GM12878 (cell line): Measurements from ENCODE around the gene PTPRU. TPM values are rescaled to one million over a fixed set of nuclear protein-coding genes. Genes with fewer than 3 reads are reported as not detected.

Experiments used
- ATAC-seq: fragments of 200-7000 bp; cut with Tn5 transposase; 3 replicates; pipeline ENCODE4 v1.9.1; 2020; ENCODE audit warnings: mild to moderate bottlenecking, moderate library complexity
- BruUV-seq: library from RNA; stranded (reverse); fragments of 400-500 nt; replicated peaks from 2 replicates; lab custom pipeline; 2021; lab: Mats Ljungman, UMichigan
- CTCF ChIA-PET: fragments of 300-600 bp; sonication (Branson Sonifier 250); formaldehyde crosslinking; extraction: SDS; loops from one replicate; lab custom pipeline; 2021; ENCODE audit warnings: inconsistent platforms; lab: Yijun Ruan, JAX
- POLR2A ChIA-PET: fragments of 350-600 bp; formaldehyde crosslinking; extraction: SDS; loops from one replicate; lab custom pipeline; 2021; ENCODE audit warnings: inconsistent platforms; lab: Charles Lee
- RAD21 ChIA-PET: fragments of 300-600 bp; sonication (Branson Sonifier 250); formaldehyde crosslinking; loops from one replicate; lab custom pipeline; 2023; ENCODE audit warnings: antibody characterized with exemption; ENCODE audit not compliant: unreplicated experiment; lab: Charles Lee
- SMC1A ChIA-PET: fragments of 300-600 bp; sonication (Branson Sonifier 250); formaldehyde crosslinking; loops from one replicate; lab custom pipeline; 2023; ENCODE audit not compliant: unreplicated experiment, uncharacterized antibody; lab: Charles Lee
- DNase-seq: peaks from one replicate; pipeline ENCODE4 v3.0.0-alpha.2; 2011; ENCODE audit warnings: low read depth, low spot score
- FAIRE-seq: peaks from 3 replicates; lab custom pipeline; 2011; peaks lifted over from hg19 to GRCh38; lab: Jason Lieb, UNC
- H2AFZ ChIP-seq: 2 replicates; pipeline ENCODE4 v1.6.0; 2011; ENCODE audit warnings: low read depth, low read length, control low read depth; ENCODE audit not compliant: control insufficient read depth
- H3K27ac ChIP-seq: 2 replicates; pipeline ENCODE4 v1.5.1; 2011; ENCODE audit warnings: control low read depth; ENCODE audit not compliant: control insufficient read depth, insufficient read depth
- H3K27me3 ChIP-seq, 2 experiments: replicated peaks in 1 of 2; 2 replicates each; pipeline versions ENCODE4 v1.6.0 to v1.6.1; 2011; ENCODE audit warnings: low read length in 1 of 2; ENCODE audit not compliant: control insufficient read depth in 2 of 2, insufficient read depth in 2 of 2
- H3K36me3 ChIP-seq, 2 experiments: 2 replicates each; pipeline ENCODE4 v1.5.1; 2011; ENCODE audit warnings: low read length in 1 of 2; ENCODE audit not compliant: control insufficient read depth in 2 of 2, insufficient read depth in 2 of 2
- H3K4me1 ChIP-seq: 2 replicates; pipeline ENCODE4 v1.6.1; 2011; ENCODE audit warnings: mild to moderate bottlenecking, low read length, moderate library complexity, mixed read lengths; ENCODE audit not compliant: control insufficient read depth, insufficient read depth
- H3K4me2 ChIP-seq: 2 replicates; pipeline ENCODE4 v1.6.0; 2011; ENCODE audit warnings: control low read depth; ENCODE audit not compliant: control insufficient read depth, insufficient read depth
- H3K4me3 ChIP-seq: fragments of 200-600 bp; sonication (generic); 2 replicates; pipeline ENCODE4 v1.5.1; 2016
- H3K79me2 ChIP-seq: 2 replicates; pipeline ENCODE4 v1.6.0; 2011; ENCODE audit warnings: low read length; ENCODE audit not compliant: control insufficient read depth, insufficient read depth
- H3K9ac ChIP-seq: 2 replicates; pipeline ENCODE4 v1.8.0; 2011; ENCODE audit warnings: low read length, control low read depth, mixed read lengths; ENCODE audit not compliant: control insufficient read depth, insufficient read depth
- H3K9me3 ChIP-seq: replicated peaks from 3 replicates; pipeline ENCODE4 v1.5.1; 2011; ENCODE audit warnings: mild to moderate bottlenecking, low read length; ENCODE audit not compliant: control insufficient read depth, insufficient read depth
- H4K20me1 ChIP-seq: 2 replicates; pipeline ENCODE4 v1.6.0; 2011; ENCODE audit not compliant: control insufficient read depth, insufficient read depth
- CREB1 ChIP-seq: IDR thresholded peaks from 2 replicates; pipeline ENCODE4 v1.6.1; 2012; ENCODE audit warnings: low read depth, mild to moderate bottlenecking, inconsistent platforms
- CREM ChIP-seq: IDR thresholded peaks from 2 replicates; pipeline ENCODE4 v1.6.1; 2014; ENCODE audit warnings: antibody characterized with exemption, low read depth
- DPF2 ChIP-seq: fragments of 450-650 bp; IDR thresholded peaks from 2 replicates; pipeline ENCODE4 v1.6.1; 2017; ENCODE audit warnings: mild to moderate bottlenecking
- EED ChIP-seq: sonication (generic); IDR thresholded peaks from 2 replicates; pipeline ENCODE4 v1.6.1; 2016; ENCODE audit warnings: antibody characterized with exemption, low read depth
- IKZF1 ChIP-seq: fragments of 450-650 bp; conservative IDR thresholded peaks from 2 replicates; pipeline ENCODE4 v1.6.1; 2017; ENCODE audit warnings: antibody characterized with exemption, mild to moderate bottlenecking
- IKZF2 ChIP-seq, 2 experiments: fragments of 450-650 bp; IDR thresholded peaks; 2 replicates each; pipeline ENCODE4 v1.6.1; 2017; ENCODE audit warnings: mild to moderate bottlenecking in 2 of 2, moderate library complexity in 2 of 2
- MTA3 ChIP-seq: IDR thresholded peaks from 2 replicates; pipeline ENCODE4 v1.6.1; 2012; ENCODE audit warnings: low read length, inconsistent platforms, borderline replicate concordance
- NFXL1 ChIP-seq: fragments of 450-650 bp; IDR thresholded peaks from 2 replicates; pipeline ENCODE4 v1.6.1; 2017; ENCODE audit warnings: antibody characterized with exemption, mild to moderate bottlenecking, borderline replicate concordance
- PAX8 ChIP-seq: fragments of 450-650 bp; IDR thresholded peaks from 2 replicates; pipeline ENCODE4 v1.6.1; 2017; ENCODE audit warnings: mild to moderate bottlenecking, moderate library complexity
- RAD51 ChIP-seq: fragments of 450-650 bp; IDR thresholded peaks from 2 replicates; pipeline ENCODE4 v1.6.1; 2016; ENCODE audit warnings: moderate library complexity, mild to moderate bottlenecking, inconsistent platforms
- SIN3A ChIP-seq: IDR thresholded peaks from 2 replicates; pipeline ENCODE4 v1.6.1; 2012; ENCODE audit warnings: low read depth, low read length, improper control_type of control experiment
- SMAD1 ChIP-seq: fragments of 450-650 bp; IDR thresholded peaks from 2 replicates; pipeline ENCODE4 v1.6.1; 2018; ENCODE audit warnings: mild to moderate bottlenecking, low read depth; ENCODE audit not compliant: partially characterized antibody
- TAF1 ChIP-seq: IDR thresholded peaks from 2 replicates; pipeline ENCODE4 v1.6.1; 2011; ENCODE audit warnings: mild to moderate bottlenecking, low read depth, low read length, borderline replicate concordance
- TCF7 ChIP-seq: IDR thresholded peaks from 2 replicates; pipeline ENCODE4 v1.6.1; 2014; ENCODE audit warnings: antibody characterized with exemption, borderline replicate concordance
- ZNF24 ChIP-seq: fragments of 450-650 bp; IDR thresholded peaks from 2 replicates; pipeline ENCODE4 v1.6.1; 2017; ENCODE audit warnings: antibody characterized with exemption, mild to moderate bottlenecking
- WGBS: methylation state at CpG from one replicate; pipeline ENCODE4 v1.1.6; 2016; ENCODE audit warnings: low lambda C conversion rate; ENCODE audit not compliant: insufficient replicate concordance, insufficient coverage; ENCODE audit errors: missing lambda C conversion rate; 5-methylcytosine and 5-hydroxymethylcytosine counted together
- in situ Hi-C: fragments of 300-500 bp; cut with MboI; formaldehyde crosslinking; loops from 9 replicates; pipeline ENCODE4 v1.14.3; 2018; ENCODE audit warnings: mixed read lengths
- intact Hi-C: fragments of 100-400 bp; cut with micrococcal nuclease; formaldehyde crosslinking; loops from one replicate; pipeline ENCODE4 v1.14.2; 2022; ENCODE audit not compliant: unreplicated experiment
- polyA plus RNA-seq, 11 experiments: library from polyadenylated mRNA; depleted of rRNA in 4 of 11; unstranded in 6 of 11; stranded (reverse) in 5 of 11; fragments of >200 nt; fragmentation: Nextera tagmentation in 4 of 11; fragmentation: Illumina TruSeq in 1 of 11; extraction: Ambion mirVana in 4 of 11; extraction: Trizol in 1 of 11; gene quantifications; 1 replicate in 1 of 11; 2 replicates in 10 of 11; pipeline versions ENCODE4 v1.2.1 to v1.2.3, GENCODE V29; 2011 to 2016; ENCODE audit warnings: inconsistent platforms in 2 of 11, missing spikeins in 2 of 11, low read depth in 1 of 11
- total RNA-seq, 4 experiments: library from RNA; depleted of rRNA in 3 of 4; stranded (reverse); fragments of >200 nt in 3 of 4; fragmentation: Illumina TruSeq in 1 of 4; extraction: Trizol in 1 of 4; gene quantifications; 2 replicates each; pipeline versions ENCODE4 v1.2.1 to v1.2.3, GENCODE V29; 2013 to 2021
- TF ChIP-seq, protein P1 (sequence below): fragments of 450-650 bp; IDR thresholded peaks from 2 replicates; pipeline ENCODE4 v1.6.1; 2017; ENCODE audit warnings: mild to moderate bottlenecking, low read depth, inconsistent platforms; ENCODE audit not compliant: poor library complexity, severe bottlenecking
- TF ChIP-seq, protein P2 (sequence below): IDR thresholded peaks from 2 replicates; pipeline ENCODE4 v1.6.1; 2011; ENCODE audit warnings: low read depth, mild to moderate bottlenecking, low read length, moderate library complexity, borderline replicate concordance; ENCODE audit errors: extremely low read depth
- TF ChIP-seq, protein P3 (sequence below): IDR thresholded peaks from 2 replicates; pipeline ENCODE4 v1.6.1; 2012; ENCODE audit warnings: low read depth, low read length, improper control_type of control experiment

Gene PTPRU
- total and polyA plus RNA-seq, 10 of the 15 experiments (the other 5 are each of a cell fraction or from before 2014, with no cell fraction given): 0.04 to 2.5 (median 0.73) TPM

DNA sequence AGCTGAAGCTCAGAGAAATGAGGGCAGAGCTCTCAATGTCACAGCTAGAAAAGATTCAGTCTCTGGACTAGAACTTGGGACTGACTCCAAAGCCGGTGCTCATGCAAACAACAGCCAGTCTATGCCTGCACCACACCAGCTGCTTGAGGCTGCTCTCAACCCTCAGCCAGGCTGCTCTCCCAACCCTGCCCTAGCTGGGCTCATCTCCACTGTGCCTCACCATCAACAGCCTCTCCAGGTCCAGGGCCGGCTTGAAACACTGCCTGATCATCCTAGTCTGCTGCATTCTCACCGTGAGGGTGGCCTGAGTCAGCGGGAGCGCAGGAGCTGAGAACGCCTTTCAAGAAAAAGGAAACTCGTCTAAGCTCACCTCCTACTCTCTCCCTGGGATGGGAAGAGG, 94.5 kb downstream of the PTPRU start:
- ChIA-PET SMC1A (interaction anchor here (0.6 kb wide), 1 partner anchor 1202 kb away, joined by 3 read pairs; no protein-coding TSS in a partner anchor), CTCF (interaction anchor here (1.3 to 1.4 kb wide), 2 partner anchors 20 to 128 kb away, joined by 3 read pairs; no protein-coding TSS in a partner anchor), RAD21 (no interaction called here), POLR2A (no interaction called here)
- intact Hi-C loops (no loop called here), in situ Hi-C loops (no loop called here)
- H3K4me1 ChIP-seq: no peaks in the 10 kb centered on the region
- no peak overlapping the region for H3K27ac ChIP-seq
- H3K79me2 ChIP-seq: no peaks in the 10 kb centered on the region
- no peaks in the 10 kb centered on the region for H3K36me3 ChIP-seq
- no peaks in the 10 kb centered on the region; a peak in 1 of 4 replicates for H3K27me3 ChIP-seq
- DNase-seq (no peak), ATAC-seq (no peak), FAIRE-seq (no peak)
- H4K20me1 ChIP-seq: no peaks in the 10 kb centered on the region; the same call in 1 of the 2 replicates
- H3K9me3 ChIP-seq: no peaks in the 10 kb centered on the region
- H3K4me3 ChIP-seq: no peak overlapping the region
- no peak overlapping the region for H3K4me2 ChIP-seq
- H2AFZ ChIP-seq: no peak overlapping the region
- TF ChIP-seq TAF1: no peak
- TF ChIP-seq NFXL1: no peak
- TF ChIP-seq RAD51: no peak
- TF ChIP-seq SMAD1: no peak
- no peak for TF ChIP-seq CREM
- no peak for TF ChIP-seq TCF7
- no peak for TF ChIP-seq DPF2
- TF ChIP-seq CREB1: no peak
- TF ChIP-seq ZNF24: no peak
- no peak for TF ChIP-seq IKZF2 (IDR thresholded peaks at IDR 0.05)
- TF ChIP-seq PAX8: no peak
- TF ChIP-seq SIN3A: no peak
- no peak for TF ChIP-seq EED
- TF ChIP-seq, protein P1, sequence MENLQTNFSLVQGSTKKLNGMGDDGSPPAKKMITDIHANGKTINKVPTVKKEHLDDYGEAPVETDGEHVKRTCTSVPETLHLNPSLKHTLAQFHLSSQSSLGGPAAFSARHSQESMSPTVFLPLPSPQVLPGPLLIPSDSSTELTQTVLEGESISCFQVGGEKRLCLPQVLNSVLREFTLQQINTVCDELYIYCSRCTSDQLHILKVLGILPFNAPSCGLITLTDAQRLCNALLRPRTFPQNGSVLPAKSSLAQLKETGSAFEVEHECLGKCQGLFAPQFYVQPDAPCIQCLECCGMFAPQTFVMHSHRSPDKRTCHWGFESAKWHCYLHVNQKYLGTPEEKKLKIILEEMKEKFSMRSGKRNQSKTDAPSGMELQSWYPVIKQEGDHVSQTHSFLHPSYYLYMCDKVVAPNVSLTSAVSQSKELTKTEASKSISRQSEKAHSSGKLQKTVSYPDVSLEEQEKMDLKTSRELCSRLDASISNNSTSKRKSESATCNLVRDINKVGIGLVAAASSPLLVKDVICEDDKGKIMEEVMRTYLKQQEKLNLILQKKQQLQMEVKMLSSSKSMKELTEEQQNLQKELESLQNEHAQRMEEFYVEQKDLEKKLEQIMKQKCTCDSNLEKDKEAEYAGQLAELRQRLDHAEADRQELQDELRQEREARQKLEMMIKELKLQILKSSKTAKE: no peak
- TF ChIP-seq, protein P2, sequence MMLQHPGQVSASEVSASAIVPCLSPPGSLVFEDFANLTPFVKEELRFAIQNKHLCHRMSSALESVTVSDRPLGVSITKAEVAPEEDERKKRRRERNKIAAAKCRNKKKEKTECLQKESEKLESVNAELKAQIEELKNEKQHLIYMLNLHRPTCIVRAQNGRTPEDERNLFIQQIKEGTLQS: no peak
- no peak for TF ChIP-seq IKZF1
- no peak for TF ChIP-seq MTA3
- TF ChIP-seq, protein P3, sequence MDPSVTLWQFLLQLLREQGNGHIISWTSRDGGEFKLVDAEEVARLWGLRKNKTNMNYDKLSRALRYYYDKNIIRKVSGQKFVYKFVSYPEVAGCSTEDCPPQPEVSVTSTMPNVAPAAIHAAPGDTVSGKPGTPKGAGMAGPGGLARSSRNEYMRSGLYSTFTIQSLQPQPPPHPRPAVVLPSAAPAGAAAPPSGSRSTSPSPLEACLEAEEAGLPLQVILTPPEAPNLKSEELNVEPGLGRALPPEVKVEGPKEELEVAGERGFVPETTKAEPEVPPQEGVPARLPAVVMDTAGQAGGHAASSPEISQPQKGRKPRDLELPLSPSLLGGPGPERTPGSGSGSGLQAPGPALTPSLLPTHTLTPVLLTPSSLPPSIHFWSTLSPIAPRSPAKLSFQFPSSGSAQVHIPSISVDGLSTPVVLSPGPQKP: no peak
- WGBS: 32% methylated on average over 7 of the region's 7 CpGs
- BruUV-seq: no TSS peak
- no peak overlapping the region for H3K9ac ChIP-seq
